ENCODE data around the gene FCN2.

Gene FCN2

DNA sequence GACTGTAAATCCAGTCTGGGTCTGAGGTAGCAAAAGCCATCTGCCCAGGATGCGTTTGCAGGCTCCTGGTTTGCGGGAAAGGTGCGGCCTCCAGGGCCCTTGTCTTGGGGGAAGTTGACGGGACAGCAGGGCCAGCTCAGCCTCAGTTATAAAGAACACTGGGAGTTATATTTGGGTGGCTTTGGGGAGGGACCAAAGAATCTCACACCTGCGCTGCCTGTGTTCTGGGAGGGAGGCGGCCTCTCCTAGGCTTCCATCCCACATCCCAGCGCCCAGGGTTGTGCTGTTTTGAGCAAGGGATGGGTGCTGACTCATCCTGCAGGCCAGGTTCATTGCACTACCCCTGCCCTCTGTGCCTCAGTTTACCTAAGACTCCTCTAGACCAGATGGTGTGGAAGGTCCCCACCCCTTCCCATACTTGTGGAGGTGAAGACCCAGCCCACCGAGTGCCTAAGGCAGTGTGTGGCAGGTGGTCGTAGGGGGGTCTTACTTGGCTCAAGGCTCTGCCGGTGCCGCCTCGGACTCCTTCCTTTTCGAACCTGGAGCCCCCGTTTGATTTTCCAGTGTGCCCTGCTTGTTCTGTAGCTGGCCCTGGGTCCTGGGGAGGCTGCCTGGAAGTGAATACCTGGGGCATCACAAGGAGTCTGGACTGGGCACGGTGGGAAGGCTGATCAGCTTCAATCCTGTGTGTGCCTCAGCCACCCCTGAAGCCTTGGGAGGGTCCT, 39.3 kb upstream of the FCN2 start:
- H3K27ac Mint-ChIP-seq, result no peak overlapping the region
- no peaks in the 10 kb centered on the region for H3K36me3 Mint-ChIP-seq (ENCODE audit: low read depth)
- no peaks in the 10 kb centered on the region for H3K4me1 Mint-ChIP-seq (ENCODE audit: low read depth)
- H3K9me3 Mint-ChIP-seq, result no peaks in the 10 kb centered on the region
- H3K4me3 Mint-ChIP-seq, result no peak overlapping the region
- no peaks in the 10 kb centered on the region for H3K27me3 Mint-ChIP-seq (ENCODE audit: low read depth)

DNA sequence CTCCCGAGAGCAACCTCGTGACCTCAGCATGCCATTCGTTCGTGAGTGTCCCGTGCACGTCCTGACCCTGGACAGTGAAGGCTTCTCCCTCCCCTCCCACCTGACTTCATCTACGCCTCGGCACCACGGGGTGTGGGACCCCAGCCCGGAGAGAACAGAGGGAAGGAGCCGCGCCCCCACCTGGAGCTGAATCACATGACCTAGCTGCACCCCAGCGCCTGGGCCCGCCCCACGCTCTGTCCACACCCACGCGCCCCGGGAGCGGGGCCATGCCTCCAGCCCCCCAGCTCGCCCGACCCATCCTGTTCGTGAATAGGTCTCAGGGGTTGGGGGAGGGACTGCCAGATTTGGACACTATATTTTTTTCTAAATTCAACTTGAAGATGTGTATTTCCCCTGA, 38.3 kb upstream of the FCN2 start:
- Mint-ChIP-seq H3K27ac (no peak overlapping the region), H3K9me3 (no peaks in the 10 kb centered on the region), H3K4me1 (ENCODE audit: low read depth) (no peaks in the 10 kb centered on the region), H3K4me3 (no peak overlapping the region), H3K36me3 (ENCODE audit: low read depth) (no peaks in the 10 kb centered on the region), H3K27me3 (ENCODE audit: low read depth) (no peaks in the 10 kb centered on the region)

DNA sequence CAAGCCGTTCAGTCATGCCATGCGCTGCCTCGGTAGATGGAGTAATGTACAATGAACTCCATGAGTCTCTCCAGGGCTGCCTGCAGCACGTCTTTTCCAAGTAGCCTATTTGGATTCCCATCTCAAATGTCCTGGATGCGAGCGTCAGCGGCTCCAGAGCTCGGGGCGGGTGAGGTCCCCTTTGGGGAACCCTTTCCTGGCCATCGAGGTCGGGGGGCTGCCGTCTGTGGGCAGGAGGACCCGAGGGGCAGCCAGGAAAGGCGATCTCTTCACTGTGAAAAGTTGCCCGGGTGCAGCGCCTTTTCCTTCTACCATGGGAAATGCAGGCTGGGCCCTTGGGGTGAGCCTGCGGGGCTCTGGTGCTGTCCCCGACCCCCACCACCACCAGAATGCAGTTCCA, 36.9 kb upstream of the FCN2 start:
- Mint-ChIP-seq H3K4me3 (no peak overlapping the region), H3K27ac (no peak overlapping the region), H3K36me3 (ENCODE audit: low read depth) (no peaks in the 10 kb centered on the region), H3K9me3 (no peaks in the 10 kb centered on the region), H3K4me1 (ENCODE audit: low read depth) (no peaks in the 10 kb centered on the region), H3K27me3 (ENCODE audit: low read depth) (no peaks in the 10 kb centered on the region)

DNA sequence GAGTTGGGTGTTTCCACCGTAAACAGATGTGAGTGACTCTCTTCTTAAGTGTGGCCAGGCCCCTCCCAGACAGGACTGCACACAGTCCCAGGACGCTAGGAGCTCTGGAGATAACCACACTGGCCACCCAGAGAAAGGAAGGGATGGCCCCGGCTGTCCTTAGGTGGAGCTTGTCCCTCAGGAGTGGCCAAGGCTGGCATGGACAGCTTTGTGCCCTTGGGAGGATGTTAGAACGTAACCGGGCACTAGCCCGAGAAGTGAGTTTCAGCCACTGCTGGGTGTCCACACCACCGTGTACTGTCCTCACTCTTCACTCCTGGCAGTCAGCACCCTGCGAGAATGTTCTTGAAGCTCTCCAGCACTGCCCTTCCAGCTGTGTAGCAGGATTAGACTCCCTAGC, 35.8 kb upstream of the FCN2 start:
- Mint-ChIP-seq H3K4me3 (no peak overlapping the region), H3K36me3 (ENCODE audit: low read depth) (no peaks in the 10 kb centered on the region), H3K27ac (no peak overlapping the region), H3K9me3 (no peaks in the 10 kb centered on the region), H3K4me1 (ENCODE audit: low read depth) (no peaks in the 10 kb centered on the region), H3K27me3 (ENCODE audit: low read depth) (no peaks in the 10 kb centered on the region)

DNA sequence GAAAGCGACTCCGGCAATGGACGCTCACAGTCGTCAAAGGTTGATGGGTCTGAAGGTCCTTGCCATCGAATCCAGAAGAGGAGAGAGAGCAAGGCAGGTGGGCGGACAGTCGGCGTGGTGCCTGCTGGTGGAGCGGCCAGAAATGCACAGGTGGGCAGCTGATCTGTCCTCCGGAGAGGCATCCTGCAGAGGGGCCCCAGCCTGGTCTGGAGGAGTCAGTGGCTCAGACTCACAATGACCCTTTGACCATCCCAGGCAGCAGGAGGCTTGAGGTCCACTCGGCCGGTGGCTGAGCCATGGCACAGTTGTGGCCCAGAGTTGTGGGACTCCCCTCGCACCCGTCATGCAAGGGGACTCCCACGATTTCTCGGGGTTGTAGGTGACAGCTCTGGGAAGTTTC, 34.4 kb upstream of the FCN2 start:
- Mint-ChIP-seq H3K4me1 (ENCODE audit: low read depth) (no peaks in the 10 kb centered on the region), H3K9me3 (no peaks in the 10 kb centered on the region), H3K27me3 (ENCODE audit: low read depth) (no peaks in the 10 kb centered on the region), H3K4me3 (no peak overlapping the region), H3K36me3 (ENCODE audit: low read depth) (no peaks in the 10 kb centered on the region), H3K27ac (no peak overlapping the region)

DNA sequence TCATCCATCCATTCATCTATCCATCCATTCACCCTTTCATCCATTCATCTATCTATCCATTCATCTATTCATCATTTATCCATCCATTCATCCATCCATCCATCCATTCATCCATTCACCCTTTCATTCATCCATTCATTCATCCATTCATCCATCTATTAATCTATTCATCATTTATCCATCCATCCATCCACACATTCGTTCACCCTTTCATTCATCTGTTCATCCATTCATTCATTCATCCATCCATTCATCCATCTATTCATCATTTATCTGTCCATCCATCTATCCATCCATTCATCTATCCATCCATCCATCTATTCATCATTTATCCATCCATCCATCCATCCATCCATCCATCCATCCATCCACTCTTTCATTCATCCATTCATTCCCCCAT, 33.9 kb upstream of the FCN2 start:
- no peak overlapping the region for H3K27ac Mint-ChIP-seq
- no peak overlapping the region for H3K4me3 Mint-ChIP-seq
- H3K27me3 Mint-ChIP-seq (ENCODE audit: low read depth), result no peaks in the 10 kb centered on the region
- no peaks in the 10 kb centered on the region for H3K36me3 Mint-ChIP-seq (ENCODE audit: low read depth)
- H3K9me3 Mint-ChIP-seq, result no peaks in the 10 kb centered on the region
- H3K4me1 Mint-ChIP-seq (ENCODE audit: low read depth), result no peaks in the 10 kb centered on the region

DNA sequence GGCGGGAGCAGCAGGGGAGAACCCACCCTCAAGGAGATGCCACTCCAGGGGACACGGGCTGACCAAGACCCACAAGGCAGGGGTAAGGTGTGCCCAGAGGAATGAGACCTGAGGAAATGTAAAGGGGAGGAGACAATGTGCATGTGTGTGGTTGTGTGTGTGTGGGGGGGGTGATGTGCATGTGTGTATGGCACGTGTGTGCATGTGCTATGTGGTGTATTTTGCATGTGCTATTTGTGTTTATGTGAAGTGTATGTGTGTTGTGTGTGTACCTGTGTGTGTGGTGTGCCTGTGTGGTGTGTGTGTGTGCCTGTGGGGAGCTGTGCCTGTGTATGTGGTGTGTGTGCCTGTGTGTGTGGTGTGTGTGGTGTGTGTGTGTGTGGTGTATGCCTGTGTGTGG, 33.5 kb upstream of the FCN2 start:
- Mint-ChIP-seq H3K4me1 (ENCODE audit: low read depth) (no peaks in the 10 kb centered on the region), H3K9me3 (no peaks in the 10 kb centered on the region), H3K36me3 (ENCODE audit: low read depth) (no peaks in the 10 kb centered on the region), H3K4me3 (no peak overlapping the region), H3K27ac (no peak overlapping the region), H3K27me3 (ENCODE audit: low read depth) (no peaks in the 10 kb centered on the region)

DNA sequence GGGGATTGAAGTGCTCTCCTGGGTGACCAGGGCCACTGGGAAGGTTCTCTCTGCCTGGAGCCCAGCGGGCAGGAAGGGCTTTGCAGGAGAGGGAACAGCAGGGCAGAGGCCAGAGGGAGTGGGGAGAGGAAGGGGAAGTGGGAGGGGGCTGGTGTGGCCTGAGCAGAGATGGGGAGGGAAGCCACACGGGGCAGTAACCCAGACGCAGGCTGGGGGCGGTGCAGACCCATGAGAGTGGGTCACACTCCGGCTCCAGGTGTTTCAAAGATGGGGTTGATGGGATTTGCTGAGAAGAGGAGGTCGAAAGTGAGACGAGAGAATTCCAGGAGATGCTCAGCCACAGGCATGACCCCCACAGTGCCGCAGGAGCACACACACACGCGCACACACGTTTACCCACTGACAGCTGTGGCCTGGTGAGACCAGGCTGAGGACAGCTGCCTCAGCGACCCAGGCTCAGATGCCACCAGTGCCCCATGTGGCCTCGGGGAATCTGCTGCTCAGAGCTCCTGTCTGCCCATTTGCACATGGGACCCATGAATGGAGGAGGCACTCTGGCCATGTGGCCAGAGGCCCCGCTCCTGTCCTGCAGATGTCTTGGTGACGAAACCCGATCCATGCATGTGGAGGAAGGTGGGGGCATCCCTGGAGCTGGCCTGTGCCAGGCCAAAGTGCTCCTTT, 32.7 kb upstream of the FCN2 start:
- Mint-ChIP-seq H3K4me3 (no peak overlapping the region), H3K9me3 (no peaks in the 10 kb centered on the region), H3K27me3 (ENCODE audit: low read depth) (no peaks in the 10 kb centered on the region), H3K27ac (no peak overlapping the region), H3K4me1 (ENCODE audit: low read depth) (no peaks in the 10 kb centered on the region), H3K36me3 (ENCODE audit: low read depth) (no peaks in the 10 kb centered on the region)

DNA sequence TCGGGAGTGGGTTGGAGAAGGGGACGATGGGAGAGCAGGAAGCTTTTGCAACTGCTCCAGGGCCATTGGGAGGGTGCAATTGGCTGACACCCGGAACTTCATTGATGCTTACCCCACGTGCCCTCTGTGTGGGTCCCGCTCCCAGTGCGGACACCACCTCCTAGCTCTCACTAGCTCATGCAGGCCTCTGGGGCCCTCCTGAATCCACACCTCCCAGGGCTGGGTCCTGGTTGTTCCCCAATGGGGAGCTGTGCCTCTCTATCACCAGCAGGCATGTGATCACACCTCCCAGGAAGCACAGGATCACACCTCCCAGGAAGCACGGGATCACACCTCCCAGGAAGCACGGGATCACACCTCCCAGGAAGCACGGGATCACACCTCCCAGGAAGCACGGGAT, 32.1 kb upstream of the FCN2 start:
- no peak overlapping the region for H3K27ac Mint-ChIP-seq
- no peaks in the 10 kb centered on the region for H3K4me1 Mint-ChIP-seq (ENCODE audit: low read depth)
- H3K27me3 Mint-ChIP-seq (ENCODE audit: low read depth), result no peaks in the 10 kb centered on the region
- no peaks in the 10 kb centered on the region for H3K36me3 Mint-ChIP-seq (ENCODE audit: low read depth)
- no peaks in the 10 kb centered on the region for H3K9me3 Mint-ChIP-seq
- no peak overlapping the region for H3K4me3 Mint-ChIP-seq

DNA sequence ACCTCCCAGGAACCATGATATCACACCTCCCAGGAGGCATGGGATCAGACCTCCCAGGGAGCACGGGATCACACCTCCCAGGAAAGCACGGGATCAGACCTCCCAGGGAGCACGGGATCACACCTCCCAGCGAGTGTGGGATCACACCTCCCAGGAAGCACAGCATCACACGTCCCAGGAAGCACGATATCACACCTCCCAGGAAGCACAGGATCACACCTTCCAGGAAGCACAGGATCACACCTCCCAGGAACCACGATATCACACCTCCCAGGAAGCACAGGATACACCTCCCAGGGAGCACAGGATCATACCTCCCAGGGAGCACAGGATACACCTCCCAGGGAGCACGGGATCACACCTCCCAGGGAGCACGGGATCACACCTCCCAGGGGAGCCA, 30.0 kb upstream of the FCN2 start:
- Mint-ChIP-seq H3K4me3 (no peak overlapping the region), H3K36me3 (ENCODE audit: low read depth) (no peaks in the 10 kb centered on the region), H3K27me3 (ENCODE audit: low read depth) (no peaks in the 10 kb centered on the region), H3K27ac (no peak overlapping the region), H3K9me3 (no peaks in the 10 kb centered on the region), H3K4me1 (ENCODE audit: low read depth) (no peaks in the 10 kb centered on the region)

DNA sequence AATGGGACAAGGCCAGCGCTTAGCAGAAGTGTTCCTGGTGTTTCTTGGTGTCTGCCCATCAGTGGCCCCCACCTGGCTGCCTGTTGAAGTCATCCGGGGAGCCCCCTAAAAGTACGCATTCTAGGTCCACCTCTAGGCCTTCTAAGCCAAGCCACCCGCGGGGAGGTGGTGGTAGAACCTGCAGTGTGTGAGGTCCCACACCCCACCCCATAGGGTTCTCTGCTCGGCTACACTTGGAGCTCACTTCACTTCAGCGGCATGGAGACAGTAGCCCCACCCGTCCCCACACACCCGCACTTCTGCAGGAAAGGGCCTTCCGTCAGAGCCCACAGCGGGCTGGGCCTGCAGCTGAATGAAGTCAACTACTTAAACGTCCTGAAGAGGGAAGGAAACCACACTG, 29.6 kb upstream of the FCN2 start:
- H3K4me3 Mint-ChIP-seq, result no peak overlapping the region

DNA sequence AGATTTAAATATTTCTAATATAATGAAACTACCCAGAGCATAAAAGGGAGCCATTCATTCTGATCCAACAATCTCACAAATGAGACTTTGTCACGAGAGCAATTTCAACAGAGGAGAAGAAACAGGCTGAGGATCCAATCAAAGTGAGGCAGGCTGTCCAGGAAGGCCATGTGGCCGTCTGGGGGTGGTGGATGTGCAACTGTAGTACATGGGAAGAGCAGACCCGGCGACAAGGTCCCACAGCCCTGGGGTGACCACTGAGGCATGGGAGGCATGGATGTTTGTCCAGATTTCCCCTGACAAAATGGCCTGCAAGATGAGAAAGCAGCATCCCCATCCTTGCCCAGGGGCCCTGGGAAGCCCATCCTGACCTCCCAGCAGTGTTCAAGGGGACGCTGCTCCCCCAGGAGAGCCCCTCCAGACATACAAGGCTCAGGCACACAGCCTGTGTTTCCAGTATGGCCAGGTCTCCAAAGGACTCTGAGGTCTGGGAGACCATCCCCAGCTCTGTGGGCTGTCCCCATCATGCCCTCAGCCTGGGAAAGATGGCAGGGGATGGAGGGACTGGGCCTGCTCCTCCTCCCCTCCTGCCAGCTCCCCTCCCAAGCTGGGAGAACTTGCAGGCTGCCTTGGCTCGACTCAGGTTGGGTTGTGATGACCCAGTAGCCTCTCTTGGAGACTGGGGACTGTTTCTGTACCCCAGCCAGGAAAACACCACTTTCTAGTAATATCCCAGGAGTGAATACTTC, 27.5 kb upstream of the FCN2 start:
- Mint-ChIP-seq H3K4me1 (ENCODE audit: low read depth) (peaks cover 3% of the 10 kb centered on the region), H3K4me3 (no peak overlapping the region), H3K9me3 (peaks cover 4% of the 10 kb centered on the region), H3K27me3 (ENCODE audit: low read depth) (no peaks in the 10 kb centered on the region), H3K36me3 (ENCODE audit: low read depth) (no peaks in the 10 kb centered on the region), H3K27ac (no peak overlapping the region)

More for the DNA sequence above, 29.6 kb upstream of the FCN2 start:
- no peaks in the 10 kb centered on the region for H3K4me1 Mint-ChIP-seq (ENCODE audit: low read depth)
- no peaks in the 10 kb centered on the region for H3K9me3 Mint-ChIP-seq
- H3K27ac Mint-ChIP-seq, result no peak overlapping the region
- no peaks in the 10 kb centered on the region for H3K27me3 Mint-ChIP-seq (ENCODE audit: low read depth)
- no peaks in the 10 kb centered on the region for H3K36me3 Mint-ChIP-seq (ENCODE audit: low read depth)

DNA sequence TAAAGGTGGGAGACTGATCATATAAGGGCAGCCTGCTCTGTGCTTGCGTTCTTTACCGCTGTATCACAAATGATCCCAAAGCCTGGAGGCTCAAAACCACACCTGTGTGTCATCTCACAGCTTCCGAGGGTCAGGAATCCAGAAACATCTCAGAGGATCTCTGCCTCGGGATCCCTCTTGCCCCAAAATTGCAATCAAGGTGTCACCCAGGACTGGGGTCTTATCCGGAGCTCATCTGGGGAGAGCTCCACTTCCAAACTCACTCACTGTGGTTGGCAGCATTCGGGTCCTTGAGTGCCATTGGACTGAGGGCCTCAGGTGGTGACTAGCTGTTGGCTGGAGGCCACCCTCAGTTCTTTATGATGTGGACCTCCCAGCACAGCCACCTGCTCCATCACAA, 26.7 kb upstream of the FCN2 start:
- Mint-ChIP-seq H3K36me3 (ENCODE audit: low read depth) (no peaks in the 10 kb centered on the region), H3K27ac (no peak overlapping the region), H3K4me1 (ENCODE audit: low read depth) (peaks cover 8% of the 10 kb centered on the region), H3K27me3 (ENCODE audit: low read depth) (no peaks in the 10 kb centered on the region), H3K9me3 (peaks cover 4% of the 10 kb centered on the region), H3K4me3 (no peak overlapping the region)

DNA sequence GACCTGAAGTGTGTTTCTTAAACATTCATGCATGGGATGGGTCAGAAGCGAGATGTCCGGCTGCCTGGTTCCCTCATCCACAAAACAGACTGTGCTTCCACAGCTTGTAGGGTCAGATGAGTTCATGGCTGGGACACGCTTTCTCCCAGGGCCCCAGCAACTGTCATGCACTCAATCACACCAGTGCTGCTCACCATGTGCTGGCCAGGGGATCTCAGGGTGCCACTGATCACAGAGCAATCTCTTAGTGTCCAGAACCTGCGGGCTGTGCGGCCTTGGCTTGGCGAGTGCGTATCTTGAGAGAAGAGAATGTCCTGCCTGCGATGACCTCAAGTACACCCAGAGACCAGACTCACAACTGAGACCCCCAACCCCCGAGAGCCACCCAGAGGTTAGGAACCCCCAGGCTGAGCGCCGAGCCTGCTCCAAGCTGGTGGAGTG, 26.0 kb upstream of the FCN2 start:
- H3K36me3 Mint-ChIP-seq (ENCODE audit: low read depth), result no peaks in the 10 kb centered on the region
- H3K4me3 Mint-ChIP-seq, result no peak overlapping the region
- peaks cover 4% of the 10 kb centered on the region for H3K9me3 Mint-ChIP-seq
- H3K4me1 Mint-ChIP-seq (ENCODE audit: low read depth), result peaks cover 8% of the 10 kb centered on the region
- no peaks in the 10 kb centered on the region for H3K27me3 Mint-ChIP-seq (ENCODE audit: low read depth)
- no peak overlapping the region for H3K27ac Mint-ChIP-seq
